ENCODE results near the gene ADAMTS12.

Gene ADAMTS12

GRCh38 chr5:33857037-33857436 lies 34.8 kb downstream of the ADAMTS12 start:
- Histone ChIP-seq H2AFZ (ENCODE audit: low read depth, low read length) (no peak overlapping the region), H3K79me2 (ENCODE audit: low read length) (no peaks in the 10 kb centered on the region), H3K4me2 (ENCODE audit: low read length) (peak overlapping the region; percentile 41), H3K4me3 (ENCODE audit: low read length) (peak overlapping the region; percentile 18; the same call in 1 of the 2 replicates), H3K9ac (ENCODE audit: low read length) (no peak overlapping the region), H3K4me1 (ENCODE audit: low read length) (peaks cover 72% of the 10 kb centered on the region), H4K20me1 (ENCODE audit: insufficient read depth, low read length) (no peaks in the 10 kb centered on the region), H3K36me3 (replicated peaks; ENCODE audit: low read depth, low read length) (no peaks in the 10 kb centered on the region), H3K27ac (ENCODE audit: low read length) (peak overlapping the region; percentile 41), H3K9me3 (ENCODE audit: insufficient read depth, low read length) (no peaks in the 10 kb centered on the region), H3K27me3 (ENCODE audit: low read depth, low read length) (no peaks in the 10 kb centered on the region)
- TF ChIP-seq EZH2phosphoT487 (IDR thresholded peaks at IDR 0.05; ENCODE audit: low read depth), result no peak
- no peak for TF ChIP-seq CTCF (IDR thresholded peaks at IDR 0.05; ENCODE audit: low read depth, low read length)

GRCh38 chr5:33855396-33855795 lies 36.4 kb downstream of the ADAMTS12 start:
- Histone ChIP-seq H3K27ac (ENCODE audit: low read length) (no peak overlapping the region), H3K27me3 (ENCODE audit: low read depth, low read length) (no peaks in the 10 kb centered on the region), H3K9ac (ENCODE audit: low read length) (no peak overlapping the region), H3K36me3 (replicated peaks; ENCODE audit: low read depth, low read length) (peaks cover 5% of the 10 kb centered on the region), H3K4me2 (ENCODE audit: low read length) (no peak overlapping the region), H2AFZ (ENCODE audit: low read depth, low read length) (no peak overlapping the region), H3K9me3 (ENCODE audit: insufficient read depth, low read length) (no peaks in the 10 kb centered on the region; the same call in 1 of the 2 replicates), H4K20me1 (ENCODE audit: insufficient read depth, low read length) (no peaks in the 10 kb centered on the region), H3K79me2 (ENCODE audit: low read length) (no peaks in the 10 kb centered on the region), H3K4me3 (ENCODE audit: low read length) (no peak overlapping the region), H3K4me1 (ENCODE audit: low read length) (peaks cover 88% of the 10 kb centered on the region)
- TF ChIP-seq EZH2phosphoT487 (IDR thresholded peaks at IDR 0.05; ENCODE audit: low read depth) (no peak), CTCF (IDR thresholded peaks at IDR 0.05; ENCODE audit: low read depth, low read length) (no peak)

GRCh38 chr5:33854733-33855151 lies 37.0 kb downstream of the ADAMTS12 start:
- TF ChIP-seq CTCF (IDR thresholded peaks at IDR 0.05; ENCODE audit: low read depth, low read length), result no peak
- no peak for TF ChIP-seq EZH2phosphoT487 (IDR thresholded peaks at IDR 0.05; ENCODE audit: low read depth)
- Histone ChIP-seq H3K4me1 (ENCODE audit: low read length) (peaks cover 92% of the 10 kb centered on the region), H3K27ac (ENCODE audit: low read length) (no peak overlapping the region), H3K27me3 (ENCODE audit: low read depth, low read length) (no peaks in the 10 kb centered on the region), H3K4me3 (ENCODE audit: low read length) (no peak overlapping the region), H4K20me1 (ENCODE audit: insufficient read depth, low read length) (no peaks in the 10 kb centered on the region), H3K9ac (ENCODE audit: low read length) (no peak overlapping the region), H3K4me2 (ENCODE audit: low read length) (no peak overlapping the region), H3K79me2 (ENCODE audit: low read length) (no peaks in the 10 kb centered on the region), H3K9me3 (ENCODE audit: insufficient read depth, low read length) (no peaks in the 10 kb centered on the region; the same call in 1 of the 2 replicates), H2AFZ (ENCODE audit: low read depth, low read length) (no peak overlapping the region), H3K36me3 (replicated peaks; ENCODE audit: low read depth, low read length) (peaks cover 5% of the 10 kb centered on the region)

DNA sequence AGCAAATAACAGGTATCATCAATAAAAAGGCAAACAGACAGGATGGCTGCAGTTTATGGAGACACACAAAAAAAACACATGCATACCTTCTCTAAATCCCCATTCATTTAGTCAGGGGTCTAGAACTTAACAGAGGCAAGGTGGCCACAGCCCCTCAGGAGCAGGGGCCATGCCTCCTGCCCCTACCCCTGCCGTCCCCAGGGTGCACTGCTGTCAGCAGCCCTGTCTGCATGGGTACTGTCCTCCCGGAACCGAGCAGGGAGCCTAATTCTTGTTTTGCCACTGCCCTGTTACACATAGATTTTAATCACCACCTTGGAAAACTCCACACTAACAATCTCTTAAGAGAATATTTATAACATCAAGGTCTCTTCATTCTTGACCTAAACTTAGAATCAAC lies 39.0 kb downstream of the ADAMTS12 start:
- H3K4me3 ChIP-seq (ENCODE audit: low read length), result no peak overlapping the region
- no peak overlapping the region for H3K9ac ChIP-seq (ENCODE audit: low read length)
- no peaks in the 10 kb centered on the region; the same call in 1 of the 2 replicates for H3K9me3 ChIP-seq (ENCODE audit: insufficient read depth, low read length)
- H3K27me3 ChIP-seq (ENCODE audit: low read depth, low read length), result no peaks in the 10 kb centered on the region
- peaks cover 83% of the 10 kb centered on the region for H3K4me1 ChIP-seq (ENCODE audit: low read length)
- no peaks in the 10 kb centered on the region for H4K20me1 ChIP-seq (ENCODE audit: insufficient read depth, low read length)
- H3K36me3 ChIP-seq (replicated peaks; ENCODE audit: low read depth, low read length), result peaks cover 5% of the 10 kb centered on the region
- no peaks in the 10 kb centered on the region for H3K79me2 ChIP-seq (ENCODE audit: low read length)
- H2AFZ ChIP-seq (ENCODE audit: low read depth, low read length), result no peak overlapping the region
- no peak overlapping the region for H3K27ac ChIP-seq (ENCODE audit: low read length)
- no peak overlapping the region for H3K4me2 ChIP-seq (ENCODE audit: low read length)
- TF ChIP-seq CTCF (IDR thresholded peaks at IDR 0.05; ENCODE audit: low read depth, low read length) (no peak), EZH2phosphoT487 (IDR thresholded peaks at IDR 0.05; ENCODE audit: low read depth) (no peak)
